Caki2 (cell line): ENCODE measurements around the gene SLC37A1. TPM values are rescaled to one million over a fixed set of nuclear protein-coding genes. Genes with fewer than 3 reads are reported as not detected.

Source experiments
- DNase-seq: peaks from one replicate; pipeline ENCODE4 v3.0.0-alpha.2; 2015; ENCODE audit warnings: low read depth
- in situ Hi-C: cut with HindIII; loops from 2 replicates; pipeline ENCODE4 v1.10.0; 2016; ENCODE audit warnings: low sequenced_read_pairs, low pct_unique_long_range_greater_than_20kb, mixed read lengths
- total RNA-seq: library from RNA; depleted of rRNA; stranded (reverse); fragments of >200 nt; shearing (Covaris generic); gene quantifications from 2 replicates; pipeline ENCODE4 v1.2.3, GENCODE V29; 2014; ENCODE audit warnings: low replicate concordance

SLC37A1 gene
- total RNA-seq, 1 experiment from 2014 or later = 39.8 TPM

DNA sequence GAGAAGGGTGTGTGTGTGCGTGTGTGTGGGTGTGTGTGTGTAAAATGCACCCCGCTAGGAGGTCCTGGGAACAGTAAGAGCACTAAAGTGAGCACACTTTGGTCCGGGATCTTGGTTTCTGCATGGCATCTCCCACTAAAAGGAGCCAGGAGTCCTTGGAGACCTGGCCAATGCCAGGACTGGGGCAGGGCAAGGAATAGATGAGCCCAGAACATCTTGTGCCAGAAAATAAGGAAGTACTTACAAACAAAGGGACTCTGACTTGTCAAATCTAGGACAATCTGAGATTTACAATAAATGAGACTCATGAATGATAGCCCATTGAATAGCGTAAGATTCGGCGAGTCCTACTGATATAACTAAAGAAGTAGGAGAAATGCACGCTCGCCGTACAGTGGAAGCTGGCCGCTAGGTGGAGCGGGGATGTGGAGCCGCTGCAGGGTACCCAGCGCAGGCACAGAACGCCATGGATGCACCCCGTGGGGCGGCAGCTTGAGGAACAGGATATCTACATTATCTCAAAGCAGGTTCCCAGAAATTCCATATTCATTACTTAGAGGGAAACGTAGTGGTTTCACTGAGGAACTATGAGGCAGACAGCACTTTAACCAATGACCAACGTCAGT is 7.1 kb downstream of the SLC37A1 start:
- in situ Hi-C loops = no loop called here
- DNase-seq = no peak

DNA sequence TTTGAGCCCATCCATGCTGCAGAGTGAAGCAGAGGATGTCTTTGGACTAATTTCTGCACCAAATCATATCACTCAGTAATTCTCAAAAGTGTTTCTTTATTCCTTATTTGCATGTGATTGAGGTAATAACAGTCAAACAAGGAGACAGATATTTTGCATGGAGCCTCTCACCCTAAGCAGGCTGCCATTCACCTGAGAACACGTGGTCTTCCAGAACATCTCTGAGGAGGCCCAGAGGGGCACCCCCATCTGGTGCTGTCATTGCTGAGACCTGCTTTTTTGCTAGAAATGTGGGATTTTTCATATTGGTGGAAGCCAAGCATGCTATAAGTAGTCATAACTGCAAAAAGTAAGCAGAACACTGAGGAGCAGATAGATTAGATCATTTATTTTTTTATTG is 7.7 kb downstream of the SLC37A1 start:
- DNase-seq = no peak
- in situ Hi-C loops = no loop called here

DNA sequence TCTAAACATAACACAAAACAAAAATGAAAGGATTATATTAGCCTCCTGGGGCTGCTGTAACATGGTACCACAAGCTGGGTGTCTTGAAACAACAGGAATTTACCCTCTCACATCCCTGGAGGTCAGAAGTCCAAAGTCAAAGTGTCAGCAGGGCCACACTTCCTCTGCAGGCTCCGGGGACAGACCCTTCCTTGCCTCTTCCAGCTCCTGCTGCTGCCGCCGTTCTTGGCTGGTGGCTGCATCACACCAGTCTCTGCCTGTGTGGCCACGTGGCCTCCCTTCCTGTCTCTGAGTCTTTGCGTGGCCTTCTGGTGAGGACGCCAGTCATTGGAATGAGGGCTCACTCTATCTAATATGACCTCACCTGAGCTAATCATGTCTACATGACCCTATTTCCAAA is 8.2 kb downstream of the SLC37A1 start:
- in situ Hi-C loops = no loop called here
- DNase-seq = no peak

DNA sequence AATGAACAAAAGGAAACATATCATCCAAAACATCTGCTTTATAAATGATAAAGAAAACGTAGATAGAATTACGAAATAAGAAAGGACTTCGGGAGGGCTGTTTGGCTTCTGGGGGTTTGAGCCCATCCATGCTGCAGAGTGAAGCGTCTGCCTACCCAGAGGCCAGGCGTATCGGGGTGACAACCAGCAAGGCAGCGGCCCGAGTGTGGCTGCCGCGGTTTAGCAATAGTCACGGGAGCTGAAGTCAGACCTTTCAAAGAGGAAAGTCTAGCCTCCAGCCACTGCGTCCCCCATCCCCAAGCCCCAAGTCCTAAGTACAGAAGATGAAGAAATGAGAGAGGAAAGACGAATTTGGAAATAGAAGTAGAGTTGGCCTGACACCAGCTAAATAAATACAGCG is 8.6 kb downstream of the SLC37A1 start:
- DNase-seq = no peak
- in situ Hi-C loops = no loop called here

DNA sequence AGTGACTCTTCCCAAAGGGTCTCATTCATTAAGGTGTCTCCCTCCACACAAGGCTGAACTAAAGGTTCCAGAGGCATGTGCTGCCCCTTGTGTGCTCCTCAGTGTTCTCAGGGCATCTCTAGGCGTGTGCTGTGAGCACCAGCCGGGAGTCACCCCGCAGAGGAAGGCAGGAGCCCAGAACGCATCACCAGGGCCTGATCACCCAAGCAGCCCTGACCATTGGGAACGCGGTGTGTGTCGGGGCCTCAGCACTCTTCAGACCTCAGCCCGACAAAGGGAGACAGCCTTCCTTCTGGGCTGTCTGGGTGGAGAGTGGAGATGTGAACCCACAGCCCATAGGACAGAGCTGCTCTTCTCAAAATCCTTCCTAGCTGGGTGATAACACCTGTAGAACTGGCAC is 9.1 kb downstream of the SLC37A1 start:
- DNase-seq = no peak
- in situ Hi-C loops = no loop called here

DNA sequence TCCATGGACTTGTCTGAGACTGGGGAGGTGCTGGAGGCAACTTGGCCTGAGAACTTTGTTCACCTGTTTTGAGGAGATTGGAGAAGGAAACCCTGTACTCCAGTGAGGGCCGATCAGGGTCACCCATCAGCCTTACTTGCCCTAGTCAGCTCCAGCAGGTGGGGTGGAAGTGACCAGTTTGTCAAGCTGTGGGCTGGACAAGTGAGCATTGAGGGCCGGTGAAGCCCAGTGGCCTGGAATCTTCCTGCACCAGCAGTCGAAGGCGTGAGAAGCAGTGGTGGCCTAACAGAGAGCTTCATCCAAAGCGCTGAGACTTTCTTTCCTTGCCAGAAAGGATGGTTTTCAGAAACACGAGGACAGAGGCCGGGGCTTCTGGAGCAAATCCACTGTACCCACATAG is 9.6 kb downstream of the SLC37A1 start:
- no peak for DNase-seq
- in situ Hi-C loops = no loop called here

DNA sequence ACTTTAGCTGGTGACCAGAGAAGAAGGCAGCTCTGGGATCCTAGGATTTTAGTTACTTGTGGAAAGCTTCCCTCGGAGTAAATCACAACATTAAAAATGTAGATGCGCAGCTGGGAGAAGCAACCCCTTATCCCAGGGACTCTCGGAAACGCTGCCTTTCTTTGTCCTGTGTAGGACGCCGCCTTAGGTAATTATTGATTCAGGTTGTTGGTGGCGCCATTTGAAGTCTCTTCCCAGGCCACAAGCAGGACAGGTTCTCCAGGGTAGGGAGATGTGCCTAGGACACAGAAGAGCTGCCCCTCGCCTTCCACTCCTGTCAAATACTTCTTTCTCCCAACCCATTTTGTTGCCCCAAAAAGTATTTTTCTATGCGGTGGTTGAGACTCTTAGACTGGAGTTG is 10.3 kb downstream of the SLC37A1 start:
- in situ Hi-C loops = no loop called here

DNA sequence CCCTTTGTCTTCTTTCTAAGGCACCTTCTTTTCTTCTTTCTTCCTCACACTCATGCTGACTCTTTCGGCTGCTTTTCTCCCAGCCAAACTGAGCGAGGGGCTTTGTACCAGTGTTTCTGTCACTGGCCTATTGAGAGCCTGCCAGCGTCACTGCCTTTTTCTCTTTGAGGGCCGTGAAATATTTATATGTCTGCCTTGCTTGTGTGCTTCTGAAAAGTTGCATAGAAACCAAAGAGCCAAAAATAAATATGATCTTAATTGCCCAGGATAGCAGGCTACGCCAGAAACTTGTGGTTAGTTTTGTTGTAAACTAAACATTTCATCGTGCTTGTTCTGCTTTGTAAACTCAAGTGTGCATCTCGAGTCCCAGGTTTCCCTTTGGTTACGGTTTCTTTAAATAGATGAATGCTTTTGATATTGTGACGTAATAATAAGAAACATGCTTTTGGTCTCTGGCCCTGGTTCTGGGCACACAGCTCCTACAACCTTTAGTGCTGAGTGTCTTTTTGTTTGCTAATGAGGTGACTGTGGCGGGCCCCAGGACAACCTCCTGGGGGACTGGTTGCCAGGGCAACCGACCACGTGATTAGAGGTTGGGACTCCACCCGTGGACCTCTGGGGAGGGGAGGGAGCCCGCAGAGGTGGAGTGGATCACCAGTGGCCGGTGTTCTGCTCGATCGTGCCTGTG is 10.8 kb downstream of the SLC37A1 start:
- in situ Hi-C loops = no loop called here

More for the DNA sequence above, 10.3 kb downstream of the SLC37A1 start:
- DNase-seq = no peak

DNA sequence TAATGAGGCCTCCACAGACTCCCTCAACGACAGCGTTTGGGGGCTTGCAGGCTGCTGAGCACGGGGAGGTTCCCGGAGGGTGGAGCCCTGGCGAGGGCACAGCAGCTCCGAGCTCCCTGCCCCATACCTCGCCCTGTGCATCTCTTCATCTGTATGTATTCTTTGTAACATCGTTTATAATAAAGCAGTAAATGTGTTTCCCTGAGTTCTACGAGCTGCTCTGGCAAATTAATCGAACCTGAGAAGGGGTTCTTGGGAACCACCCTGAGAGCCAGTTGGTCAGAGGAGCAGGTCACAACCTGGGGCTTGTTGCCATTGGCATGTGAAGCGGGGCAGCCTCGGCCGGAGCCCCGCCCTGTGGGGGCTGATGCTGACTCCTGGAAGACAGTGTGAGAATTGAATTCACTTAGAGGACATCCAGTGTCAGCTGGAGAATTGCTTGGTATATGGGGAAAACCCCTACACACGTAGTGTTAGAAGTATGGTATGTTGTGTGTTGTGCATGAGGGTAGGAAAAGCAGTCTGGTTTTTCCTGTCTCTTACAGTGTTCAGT is 11.5 kb downstream of the SLC37A1 start:
- in situ Hi-C loops = no loop called here
- DNase-seq = no peak

More for the DNA sequence above, 10.8 kb downstream of the SLC37A1 start:
- no peak for DNase-seq

DNA sequence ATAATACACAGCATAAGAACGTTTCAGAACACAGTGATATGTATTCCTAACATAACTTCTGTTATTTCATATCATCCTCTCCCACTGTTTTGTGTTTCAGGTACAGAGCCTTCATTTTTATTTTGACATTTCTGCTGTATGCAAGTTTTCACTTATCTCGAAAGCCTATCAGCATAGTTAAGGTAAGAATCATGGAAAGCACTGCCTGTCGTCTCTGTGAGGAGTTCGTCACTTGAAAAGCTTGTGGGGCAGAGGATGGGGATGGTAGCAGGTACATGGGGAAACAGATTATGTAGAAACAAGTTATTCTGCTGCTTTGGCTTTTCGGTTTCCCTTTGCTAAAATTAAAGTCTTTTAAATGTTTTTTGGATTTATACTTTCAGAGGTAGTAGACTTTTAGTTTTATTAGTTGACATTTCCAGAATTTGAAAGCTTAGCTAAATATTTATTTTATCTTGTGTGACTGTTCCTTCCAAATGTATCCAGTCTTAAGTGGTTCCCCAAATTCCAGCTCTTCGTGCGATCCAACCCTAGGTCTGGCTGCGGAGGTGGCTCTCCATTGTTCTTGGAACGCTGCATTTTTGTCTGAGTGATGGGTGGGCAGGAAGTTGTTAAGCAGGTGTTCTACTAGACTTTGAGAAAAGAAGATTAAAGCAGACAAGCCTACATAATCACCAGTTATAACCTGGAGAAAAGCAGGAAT is 12.2 kb downstream of the SLC37A1 start:
- DNase-seq = no peak
- in situ Hi-C loops = no loop called here

DNA sequence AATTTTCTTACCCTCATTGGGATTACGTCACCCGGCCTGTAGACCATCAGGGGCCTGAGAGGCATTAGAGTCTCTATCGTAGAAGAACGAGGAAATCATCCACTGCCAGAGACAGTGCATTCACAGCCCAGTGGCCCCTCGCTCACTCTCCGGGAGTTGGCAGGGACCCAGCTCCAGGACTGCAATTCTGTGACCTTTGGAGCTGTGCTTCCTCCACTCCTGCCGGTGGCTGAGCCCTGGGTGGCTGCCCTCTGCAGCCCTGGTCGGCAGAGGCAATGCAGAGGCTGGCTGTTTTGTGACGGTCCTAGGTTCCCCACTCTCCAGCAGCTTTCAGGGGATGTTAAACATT is 12.7 kb downstream of the SLC37A1 start:
- in situ Hi-C loops = no loop called here
- no peak for DNase-seq

DNA sequence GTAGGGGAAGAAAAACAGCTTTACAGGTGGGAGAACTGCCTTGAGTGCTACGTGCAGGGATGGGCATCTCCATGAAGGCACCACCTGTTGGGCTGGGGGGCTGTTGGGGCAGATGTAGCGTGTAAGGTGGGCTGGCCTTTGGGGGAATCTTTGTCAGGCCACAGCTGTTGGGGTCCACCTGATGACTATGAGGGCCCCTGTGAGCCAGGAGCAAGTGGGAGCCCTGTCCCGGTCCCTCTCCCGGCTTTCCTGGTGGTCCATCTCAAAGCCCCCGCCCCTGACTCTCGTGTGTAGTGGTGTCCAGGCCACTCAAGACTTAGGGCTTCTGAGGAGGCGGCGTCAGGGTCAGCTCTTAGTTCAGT is 13.5 kb downstream of the SLC37A1 start:
- no peak for DNase-seq
- in situ Hi-C loops = no loop called here

DNA sequence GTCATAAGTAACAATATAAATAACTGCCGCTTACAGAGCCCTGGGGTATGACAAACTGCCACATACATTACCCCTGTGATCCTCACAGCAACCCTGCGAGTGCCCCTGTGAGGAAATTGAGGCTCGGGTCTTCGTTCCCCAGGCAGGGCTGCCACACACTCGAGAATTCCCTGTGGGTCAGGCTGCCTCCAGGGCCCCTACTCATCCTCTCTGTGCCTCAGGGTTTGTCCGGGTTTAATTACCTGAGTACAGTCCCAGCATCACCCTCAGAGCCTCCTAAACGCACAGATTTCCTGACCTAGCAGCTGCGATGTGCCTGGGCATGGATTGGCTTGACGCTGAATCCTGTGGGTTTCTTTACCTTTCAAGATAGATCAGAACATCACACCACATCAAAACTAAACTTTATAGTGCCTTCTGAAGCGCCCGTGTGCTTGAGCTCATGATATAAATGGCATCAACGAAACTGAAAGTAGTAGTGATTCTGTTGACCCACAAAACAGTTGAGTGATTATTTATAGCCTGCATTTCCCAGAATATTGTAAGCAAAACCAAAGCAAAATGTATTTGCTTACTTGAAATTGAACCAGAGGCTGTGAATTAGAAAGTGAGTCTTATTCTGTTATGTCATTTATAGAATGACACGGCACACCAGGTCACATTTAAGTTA is 14.0 kb downstream of the SLC37A1 start:
- in situ Hi-C loops = no loop called here
- no peak for DNase-seq

DNA sequence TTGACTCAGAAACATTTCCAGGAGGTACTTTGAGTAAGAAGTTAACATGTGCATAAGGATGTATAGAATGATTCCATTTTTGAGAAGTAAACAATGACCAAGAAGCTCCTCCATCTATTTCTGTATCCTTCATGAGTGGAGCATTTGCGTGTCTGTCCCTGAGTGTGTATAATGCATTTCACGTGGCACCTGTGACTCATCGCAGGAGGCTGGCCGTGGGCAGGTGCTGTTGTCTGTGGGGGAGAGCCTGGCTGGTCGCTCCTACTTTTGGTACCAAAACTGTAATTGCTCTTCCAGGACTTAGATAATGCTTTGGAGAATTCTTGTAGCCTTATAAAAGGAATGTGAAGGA is 16.5 kb downstream of the SLC37A1 start:
- no peak for DNase-seq
- in situ Hi-C loops = no loop called here

DNA sequence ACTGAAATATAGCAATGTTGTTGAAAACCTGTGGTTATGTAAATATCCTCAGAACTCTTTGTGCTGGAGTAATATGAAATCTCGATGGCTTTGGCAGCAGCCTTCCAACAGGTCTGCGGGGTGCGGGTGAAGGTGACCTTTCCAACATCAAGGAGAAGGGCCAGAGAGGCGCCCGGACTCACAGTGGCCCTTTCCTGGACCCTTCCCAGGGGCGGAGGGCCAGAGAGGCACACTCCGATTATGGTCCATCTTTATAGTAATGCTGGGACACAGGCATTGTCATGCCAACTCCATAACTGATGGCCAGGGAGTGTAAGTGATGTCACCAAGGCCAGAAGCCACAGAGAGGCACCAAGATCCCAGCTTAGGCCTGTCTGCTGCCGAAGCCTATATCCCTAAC is 18.1 kb downstream of the SLC37A1 start:
- in situ Hi-C loops = no loop called here
- no peak for DNase-seq

DNA sequence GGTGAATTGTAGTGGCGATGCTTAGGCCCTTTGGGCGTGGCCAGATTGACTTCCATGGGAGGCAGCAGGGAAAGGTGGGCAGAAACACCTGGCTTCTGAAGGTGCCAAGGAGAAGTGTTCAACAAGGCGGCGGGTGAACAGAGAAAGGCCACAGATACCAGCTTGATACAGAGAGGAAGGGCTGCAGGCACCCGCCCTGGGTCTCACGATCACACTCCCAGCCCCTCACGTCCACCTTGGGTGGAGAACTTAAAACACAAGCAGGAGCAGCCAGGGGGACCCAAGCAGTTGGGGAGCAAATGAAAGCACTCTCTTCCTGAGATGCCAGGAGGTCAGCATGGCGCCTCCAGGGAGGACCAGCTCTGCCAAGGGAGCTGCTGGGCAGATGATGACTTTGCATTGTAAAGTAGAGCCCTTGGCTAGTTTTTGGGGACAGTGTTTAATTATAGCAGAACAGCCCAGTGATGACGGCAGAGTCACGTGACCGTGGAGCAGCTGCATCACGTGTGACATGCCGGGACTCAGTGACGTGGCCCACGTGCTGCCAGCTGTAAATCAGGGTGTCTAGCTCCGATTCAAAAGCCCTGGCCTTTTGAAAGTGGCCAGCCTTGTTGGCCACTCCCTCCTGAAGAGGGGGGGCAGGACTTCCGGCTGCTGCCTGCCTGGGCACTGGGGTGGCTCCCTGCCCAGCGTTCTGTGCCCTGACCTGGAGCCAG is 19.0 kb downstream of the SLC37A1 start:
- DNase-seq = no peak
- in situ Hi-C loops = no loop called here

DNA sequence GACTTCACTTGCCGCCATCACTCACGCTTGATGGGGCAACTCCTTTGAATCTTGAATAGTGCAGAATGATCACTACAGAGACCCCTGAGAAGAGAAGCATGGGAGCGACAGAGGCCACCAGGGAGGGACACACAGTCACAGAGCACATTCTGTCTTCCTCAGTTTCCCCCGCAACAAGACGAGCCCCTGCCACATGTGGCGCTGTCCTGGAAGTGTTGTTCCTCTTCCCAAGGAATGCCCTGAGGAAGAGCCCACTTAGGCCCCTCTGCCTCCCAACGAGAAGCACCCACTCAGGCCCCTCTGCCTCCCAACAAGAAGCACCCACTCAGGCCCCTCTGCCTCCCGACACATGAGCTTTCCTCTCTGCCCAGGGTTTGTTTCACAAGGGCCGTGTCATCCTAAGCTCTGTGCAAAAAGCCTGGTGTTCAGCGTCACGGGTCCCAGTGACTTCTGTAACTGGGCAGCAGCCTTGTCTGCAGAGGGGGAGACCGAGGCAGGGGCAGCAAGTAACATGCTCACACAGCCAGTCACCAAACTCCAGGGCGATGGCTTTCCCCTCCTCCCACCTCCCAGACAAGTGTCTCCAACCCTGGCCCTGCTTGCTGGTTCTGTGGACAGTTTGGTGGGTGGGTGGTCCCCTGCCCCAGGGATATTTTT is 19.8 kb downstream of the SLC37A1 start:
- in situ Hi-C loops = no loop called here
- DNase-seq = no peak

DNA sequence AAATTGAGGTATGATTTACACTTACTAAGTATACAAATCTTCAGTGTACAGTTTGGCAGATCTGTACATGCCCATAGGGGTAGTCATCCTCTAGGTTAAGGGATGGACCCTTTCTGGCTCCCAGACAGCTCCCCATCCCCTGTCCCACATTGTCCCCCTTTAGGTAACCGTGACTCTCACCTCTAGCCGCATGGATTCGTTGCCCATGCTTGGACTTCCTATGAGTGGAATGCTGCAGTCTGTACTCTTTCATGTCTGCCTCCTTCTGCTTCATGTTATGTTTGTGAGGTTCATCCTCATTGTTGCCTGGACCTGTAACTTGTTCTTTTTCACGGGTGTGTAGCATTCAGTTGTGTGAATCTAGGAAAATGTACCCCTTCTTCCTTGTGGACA is 20.3 kb downstream of the SLC37A1 start:
- no peak for DNase-seq
- in situ Hi-C loops = no loop called here
